Keratinocyte (primary cell): ENCODE results near the gene PTS. TPM values are rescaled to one million over a fixed set of nuclear protein-coding genes. Genes with fewer than 3 reads are reported as not detected.
"Not testable (repeated sequence)": the region's sequence is repeated elsewhere in the genome, so short reads cannot be mapped to it uniquely, and the experiment has no call there.

Source experiments
- DNase-seq: peaks from one replicate; pipeline ENCODE4 v3.0.0-alpha.2; 2011; ENCODE audit warnings: low read depth, missing footprints, low spot score
- FAIRE-seq: peaks from 2 replicates; lab custom pipeline; 2011; peaks lifted over from hg19 to GRCh38; lab: Jason Lieb, UNC
- H2AFZ ChIP-seq: 2 replicates; pipeline ENCODE4 v1.6.0; 2012; ENCODE audit warnings: low read length, control low read depth, inconsistent platforms; ENCODE audit not compliant: control insufficient read depth
- H3K27ac ChIP-seq: 2 replicates; pipeline ENCODE4 v1.5.1; 2011; ENCODE audit warnings: low read length; ENCODE audit not compliant: control insufficient read depth, insufficient read depth
- H3K27me3 ChIP-seq: 3 replicates; pipeline ENCODE4 v1.6.0; 2011; ENCODE audit warnings: low read length; ENCODE audit not compliant: control insufficient read depth, insufficient read depth; ENCODE audit errors: extremely low read depth
- H3K36me3 ChIP-seq, 2 experiments: 2 replicates in 1 of 2; 3 replicates in 1 of 2; pipeline ENCODE4 v1.5.1; 2011; ENCODE audit warnings: low read length in 2 of 2, mild to moderate bottlenecking in 1 of 2; ENCODE audit not compliant: control insufficient read depth in 2 of 2, insufficient read depth in 2 of 2; ENCODE audit errors: extremely low read depth in 1 of 2
- H3K4me1 ChIP-seq: 3 replicates; pipeline ENCODE4 v1.5.1; 2011; ENCODE audit warnings: low read length; ENCODE audit not compliant: control insufficient read depth, insufficient read depth; ENCODE audit errors: extremely low read depth
- H3K4me2 ChIP-seq: 3 replicates; pipeline ENCODE4 v1.6.0; 2011; ENCODE audit warnings: low read depth, low read length; ENCODE audit not compliant: control insufficient read depth, insufficient read depth; ENCODE audit errors: extremely low read depth
- H3K4me3 ChIP-seq, 3 experiments: fragments of 200-600 bp in 1 of 3; sonication (generic) in 1 of 3; 2 replicates in 2 of 3; 3 replicates in 1 of 3; pipeline ENCODE4 v1.5.1; 2011 to 2016; ENCODE audit warnings: low read length in 3 of 3, mild to moderate bottlenecking in 3 of 3, control low read depth in 2 of 3, inconsistent platforms in 1 of 3, low read depth in 1 of 3, mixed read lengths in 1 of 3, mixed run types in 1 of 3, moderate library complexity in 1 of 3; ENCODE audit not compliant: control insufficient read depth in 2 of 3, insufficient read depth in 2 of 3; ENCODE audit errors: extremely low read depth in 1 of 3
- H3K79me2 ChIP-seq: 2 replicates; pipeline ENCODE4 v1.6.0; 2012; ENCODE audit warnings: low read length; ENCODE audit not compliant: control insufficient read depth, insufficient read depth
- H3K9ac ChIP-seq: 3 replicates; pipeline ENCODE4 v1.6.0; 2011; ENCODE audit warnings: low read length; ENCODE audit not compliant: control insufficient read depth, insufficient read depth; ENCODE audit errors: extremely low read depth
- H3K9me1 ChIP-seq: 3 replicates; pipeline ENCODE4 v1.6.0; 2011; ENCODE audit warnings: low read length; ENCODE audit not compliant: control insufficient read depth, insufficient read depth; ENCODE audit errors: extremely low read depth
- H3K9me3 ChIP-seq: 2 replicates; pipeline ENCODE4 v1.5.1; 2012; ENCODE audit warnings: low read depth, low read length; ENCODE audit not compliant: control insufficient read depth
- H4K20me1 ChIP-seq: 3 replicates; pipeline ENCODE4 v1.6.0; 2011; ENCODE audit warnings: low read length; ENCODE audit not compliant: control insufficient read depth, insufficient read depth; ENCODE audit errors: extremely low read depth
- EZH2 ChIP-seq: IDR thresholded peaks from one replicate; pipeline ENCODE4 v1.6.1; 2012; ENCODE audit warnings: inconsistent platforms, mild to moderate bottlenecking, low read length, moderate library complexity
- dilution Hi-C: fragments of 300-500 bp; cut with MboI; formaldehyde crosslinking; loops from one replicate; pipeline ENCODE4 v1.7.0; 2020; ENCODE audit warnings: low sequenced_read_pairs; ENCODE audit not compliant: extremely low pct_ligation_motif_present
- polyA plus RNA-seq, 5 experiments: library from polyadenylated mRNA; depleted of rRNA in 3 of 5; stranded (reverse) in 3 of 5; stranded (forward) in 1 of 5; unstranded in 1 of 5; fragments of >200 nt; gene quantifications; 1 replicate in 1 of 5; 2 replicates in 3 of 5; 3 replicates in 1 of 5; pipeline versions ENCODE4 v1.2.1 to v1.2.3, GENCODE V29; 2011 to 2012; ENCODE audit warnings: missing spikeins in 2 of 5, low read depth in 1 of 5, low replicate concordance in 1 of 5
- TF ChIP-seq, protein P1 (sequence below), 3 experiments: IDR thresholded peaks in 1 of 3; conservative IDR thresholded peaks in 1 of 3; optimal IDR thresholded peaks in 1 of 3; 2 replicates in 2 of 3; 3 replicates in 1 of 3; pipeline versions ENCODE3 to v1.5.1; 2011; ENCODE audit warnings: low read length in 3 of 3, mild to moderate bottlenecking in 3 of 3, moderate library complexity in 2 of 3, control low read depth in 1 of 3, inconsistent platforms in 1 of 3; ENCODE audit not compliant: insufficient read depth in 2 of 3; ENCODE audit errors: extremely low read depth in 1 of 3

PTS gene
- polyA plus RNA-seq, 1 donor (not counting 4 experiments of a cell fraction or from before 2014, with no cell fraction given): 72.5 TPM

DNA sequence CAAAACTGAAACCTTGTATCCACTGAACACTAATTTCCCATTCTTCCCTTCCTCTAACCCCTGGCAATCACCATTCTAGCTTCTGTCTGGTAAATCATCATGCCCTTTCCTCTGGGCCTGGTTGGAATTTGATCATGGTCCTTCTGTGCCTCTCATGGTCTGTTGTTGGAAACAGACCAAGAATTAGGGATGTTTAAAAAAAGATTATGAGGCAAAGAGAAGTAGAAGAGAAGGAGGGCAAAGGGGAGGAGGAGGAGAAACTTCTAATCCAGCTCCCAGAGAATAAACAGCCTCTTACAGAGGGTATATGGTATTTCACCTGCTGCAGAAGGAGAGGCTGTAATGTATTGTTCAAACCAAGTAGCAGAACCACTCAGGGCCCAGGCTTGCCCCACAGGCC lies 40.3 kb upstream of the PTS start:
- H3K4me1 ChIP-seq: no peaks in the 10 kb centered on the region
- no peak for FAIRE-seq
- H3K4me3 ChIP-seq: no peak overlapping the region
- DNase-seq: no peak
- H3K9ac ChIP-seq: no peak overlapping the region
- H3K9me3 ChIP-seq: no peaks in the 10 kb centered on the region
- H3K27me3 ChIP-seq: no peaks in the 10 kb centered on the region
- no peaks in the 10 kb centered on the region for H3K9me1 ChIP-seq
- TF ChIP-seq, protein P1, sequence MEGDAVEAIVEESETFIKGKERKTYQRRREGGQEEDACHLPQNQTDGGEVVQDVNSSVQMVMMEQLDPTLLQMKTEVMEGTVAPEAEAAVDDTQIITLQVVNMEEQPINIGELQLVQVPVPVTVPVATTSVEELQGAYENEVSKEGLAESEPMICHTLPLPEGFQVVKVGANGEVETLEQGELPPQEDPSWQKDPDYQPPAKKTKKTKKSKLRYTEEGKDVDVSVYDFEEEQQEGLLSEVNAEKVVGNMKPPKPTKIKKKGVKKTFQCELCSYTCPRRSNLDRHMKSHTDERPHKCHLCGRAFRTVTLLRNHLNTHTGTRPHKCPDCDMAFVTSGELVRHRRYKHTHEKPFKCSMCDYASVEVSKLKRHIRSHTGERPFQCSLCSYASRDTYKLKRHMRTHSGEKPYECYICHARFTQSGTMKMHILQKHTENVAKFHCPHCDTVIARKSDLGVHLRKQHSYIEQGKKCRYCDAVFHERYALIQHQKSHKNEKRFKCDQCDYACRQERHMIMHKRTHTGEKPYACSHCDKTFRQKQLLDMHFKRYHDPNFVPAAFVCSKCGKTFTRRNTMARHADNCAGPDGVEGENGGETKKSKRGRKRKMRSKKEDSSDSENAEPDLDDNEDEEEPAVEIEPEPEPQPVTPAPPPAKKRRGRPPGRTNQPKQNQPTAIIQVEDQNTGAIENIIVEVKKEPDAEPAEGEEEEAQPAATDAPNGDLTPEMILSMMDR (optimal IDR thresholded peaks at IDR 0.05 in 1 of 3, IDR thresholded peaks at IDR 0.05 in 1 of 3, conservative IDR thresholded peaks at IDR 0.05 in 1 of 3; ENCODE audit: extremely low read depth in 1 of 3, insufficient read depth in 2 of 3, low read length in 3 of 3): no peak
- TF ChIP-seq EZH2: no peak
- H2AFZ ChIP-seq: no peak overlapping the region
- dilution Hi-C loops: no loop called here
- no peaks in the 10 kb centered on the region for H3K79me2 ChIP-seq
- H4K20me1 ChIP-seq: no peaks in the 10 kb centered on the region
- H3K27ac ChIP-seq: no peak overlapping the region
- H3K4me2 ChIP-seq: no peak overlapping the region
- H3K36me3 ChIP-seq: no peaks in the 10 kb centered on the region

DNA sequence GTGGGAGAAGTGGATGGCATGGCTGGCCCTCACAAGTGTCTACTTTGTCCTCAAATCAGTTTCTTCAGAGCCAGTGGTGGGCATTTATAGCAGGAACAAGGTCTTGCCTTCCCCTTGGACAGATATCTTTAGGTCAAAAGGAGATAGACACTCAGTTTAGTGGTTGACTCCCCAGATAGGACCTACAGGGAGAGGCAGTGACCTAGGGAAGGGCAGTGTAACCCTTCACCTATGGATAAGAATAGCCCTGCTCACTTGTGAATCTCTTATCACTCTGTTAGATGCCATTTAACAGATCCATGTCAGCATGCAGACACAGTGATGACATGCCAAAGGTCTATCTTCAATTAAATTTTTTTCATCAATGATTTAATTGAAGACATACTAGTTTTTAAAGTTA lies 39.9 kb upstream of the PTS start:
- H3K79me2 ChIP-seq: no peaks in the 10 kb centered on the region
- no peaks in the 10 kb centered on the region for H3K36me3 ChIP-seq
- H3K9me3 ChIP-seq: no peaks in the 10 kb centered on the region
- no peak for FAIRE-seq
- no peak overlapping the region for H3K27ac ChIP-seq
- dilution Hi-C loops: no loop called here
- no peak for TF ChIP-seq EZH2
- TF ChIP-seq, protein P1 (optimal IDR thresholded peaks at IDR 0.05 in 1 of 3, IDR thresholded peaks at IDR 0.05 in 1 of 3, conservative IDR thresholded peaks at IDR 0.05 in 1 of 3; ENCODE audit: extremely low read depth in 1 of 3, insufficient read depth in 2 of 3, low read length in 3 of 3): no peak
- H3K4me1 ChIP-seq: no peaks in the 10 kb centered on the region
- DNase-seq: no peak
- H4K20me1 ChIP-seq: no peaks in the 10 kb centered on the region
- no peaks in the 10 kb centered on the region for H3K27me3 ChIP-seq
- no peak overlapping the region for H3K9ac ChIP-seq
- H3K4me3 ChIP-seq: no peak overlapping the region
- H3K4me2 ChIP-seq: no peak overlapping the region
- H2AFZ ChIP-seq: no peak overlapping the region
- H3K9me1 ChIP-seq: no peaks in the 10 kb centered on the region

DNA sequence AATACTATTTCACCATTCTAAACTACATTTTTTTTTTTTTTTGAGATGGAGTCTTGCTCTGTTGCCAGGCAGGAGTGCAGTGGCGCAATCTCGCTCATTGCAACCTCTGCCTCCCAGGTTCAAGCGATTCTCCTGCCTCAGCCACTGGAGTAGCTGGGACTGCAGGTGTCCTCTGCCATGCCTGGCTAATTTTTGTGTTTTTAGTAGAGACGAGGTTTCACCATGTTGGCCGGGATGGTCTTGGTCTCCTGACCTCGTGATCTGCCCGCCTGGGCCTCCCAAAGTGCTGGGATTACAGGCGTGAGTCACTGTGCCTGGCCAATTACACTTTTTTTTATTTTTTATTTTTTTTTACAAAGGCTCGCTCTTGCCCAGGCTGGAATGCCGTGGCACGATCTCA lies 31.1 kb upstream of the PTS start:
- H4K20me1 ChIP-seq, FAIRE-seq, H3K4me2 ChIP-seq, H3K9me3 ChIP-seq, H3K79me2 ChIP-seq, H3K36me3 ChIP-seq, H3K27ac ChIP-seq, DNase-seq, dilution Hi-C loops, H3K27me3 ChIP-seq, H3K9me1 ChIP-seq, H3K4me3 ChIP-seq, H2AFZ ChIP-seq, H3K9ac ChIP-seq: not testable (repeated sequence)
- H3K4me1 ChIP-seq: peaks cover 16% of the 10 kb centered on the region
